TTC549 (cell line): ENCODE results near the gene CHD1.

Source experiments
- FAIRE-seq: peaks from 2 replicates; lab custom pipeline; 2012; peaks lifted over from hg19 to GRCh38; lab: Jason Lieb, UNC

The CHD1 gene

GRCh38 chr5:98807806-98808205 lies 121.0 kb downstream of the CHD1 start:
- FAIRE-seq = no peak

GRCh38 chr5:98805070-98805469 lies 123.7 kb downstream of the CHD1 start:
- FAIRE-seq = no peak

DNA sequence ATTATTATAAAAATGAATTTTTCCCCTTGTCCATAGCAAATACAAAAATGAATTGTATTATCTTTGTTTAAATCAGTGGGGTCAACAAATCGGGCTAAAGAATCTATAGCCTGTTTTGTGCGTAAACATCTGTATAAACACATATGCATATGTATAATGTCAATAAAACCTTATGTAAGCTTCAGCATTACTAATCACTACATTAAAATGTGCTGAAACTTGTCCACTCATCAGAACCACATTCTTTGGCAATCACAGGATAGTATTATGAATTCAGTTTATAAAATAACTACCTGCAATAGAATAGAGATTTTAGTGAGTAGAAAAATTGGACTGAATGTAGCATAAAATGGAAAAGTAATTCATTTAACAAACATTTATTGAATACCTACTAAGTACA lies 124.7 kb downstream of the CHD1 start:
- no peak for FAIRE-seq
